ENCODE results near the gene ATXN1.

Gene ATXN1

GRCh38 chr6:16743664-16744210, 17.5 kb downstream of the ATXN1 start:
- DNase-seq (ENCODE audit: low read depth, low spot score) = no peak

- no peak for DNase-seq (ENCODE audit: low read depth, low spot score)
Measured at GRCh38 chr6:16742116-16742515, 19.1 kb downstream of the ATXN1 start.

DNA sequence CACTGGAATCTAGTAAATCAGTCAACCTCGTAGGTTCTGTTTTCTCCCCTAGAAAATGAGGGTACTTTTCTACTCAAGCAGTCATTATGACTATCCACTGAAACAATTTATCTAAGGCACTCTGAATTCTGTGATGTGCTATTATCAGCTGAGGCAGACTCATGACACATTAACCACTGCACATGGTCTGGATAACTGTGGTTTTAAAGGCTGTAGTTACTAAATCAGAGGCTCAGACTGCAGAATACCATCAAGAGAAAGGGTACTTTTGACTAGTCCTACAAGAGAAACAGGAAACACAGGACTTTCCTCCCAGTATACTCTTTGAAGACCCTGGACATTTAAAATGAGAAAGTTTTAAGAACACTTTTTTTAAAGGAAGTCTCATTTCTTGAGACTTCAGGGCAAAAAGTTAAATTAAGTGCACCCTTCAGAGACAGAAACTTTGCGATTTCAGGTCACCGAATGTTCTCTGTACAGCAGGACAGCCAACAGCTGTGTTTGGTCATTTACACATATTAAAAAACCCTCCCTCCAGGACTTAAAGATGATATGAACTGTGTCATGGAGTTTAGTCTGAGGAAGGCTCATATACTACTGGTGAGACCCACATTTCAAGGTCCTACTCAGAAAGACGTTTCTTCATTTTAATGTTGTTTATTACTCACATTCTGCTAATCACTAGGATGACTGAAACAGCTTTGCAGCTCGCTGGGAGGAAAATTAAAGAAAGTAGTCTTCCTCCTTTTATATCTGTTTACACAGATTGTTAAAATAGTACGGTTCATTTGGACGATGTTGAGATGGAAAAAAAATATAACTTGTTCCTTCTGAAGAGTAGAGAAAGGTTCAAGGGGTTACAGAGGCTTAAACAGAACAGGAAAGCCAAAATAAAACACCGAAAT, 19.9 kb downstream of the ATXN1 start:
- no peak for DNase-seq (ENCODE audit: low read depth, low spot score)

GRCh38 chr6:16740097-16740496, 21.2 kb downstream of the ATXN1 start:
- no peak for DNase-seq (ENCODE audit: low read depth, low spot score)

DNA sequence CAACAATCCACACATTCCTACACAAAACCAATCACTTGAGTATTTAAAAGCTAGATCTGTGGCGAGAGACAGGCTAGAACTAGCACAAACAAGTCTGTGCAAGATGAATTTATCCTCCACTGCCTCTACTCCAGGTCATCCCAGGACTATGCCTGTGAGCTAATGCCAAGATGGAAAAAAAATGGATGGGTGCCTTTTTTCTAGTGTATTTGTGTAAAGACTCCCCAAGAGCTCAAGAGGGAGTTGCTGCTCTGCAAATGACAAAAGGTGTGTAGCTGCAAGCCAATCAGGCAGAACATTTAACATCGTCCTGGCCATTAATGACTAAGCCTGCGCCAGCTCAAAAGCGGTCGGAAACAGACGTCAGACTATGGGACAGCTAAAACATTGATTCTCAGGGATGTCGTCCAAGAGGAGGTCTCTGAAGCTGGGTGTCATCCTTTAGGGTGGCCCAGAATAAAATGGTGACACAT, 21.9 kb downstream of the ATXN1 start:
- DNase-seq (ENCODE audit: low read depth, low spot score) = no peak

DNA sequence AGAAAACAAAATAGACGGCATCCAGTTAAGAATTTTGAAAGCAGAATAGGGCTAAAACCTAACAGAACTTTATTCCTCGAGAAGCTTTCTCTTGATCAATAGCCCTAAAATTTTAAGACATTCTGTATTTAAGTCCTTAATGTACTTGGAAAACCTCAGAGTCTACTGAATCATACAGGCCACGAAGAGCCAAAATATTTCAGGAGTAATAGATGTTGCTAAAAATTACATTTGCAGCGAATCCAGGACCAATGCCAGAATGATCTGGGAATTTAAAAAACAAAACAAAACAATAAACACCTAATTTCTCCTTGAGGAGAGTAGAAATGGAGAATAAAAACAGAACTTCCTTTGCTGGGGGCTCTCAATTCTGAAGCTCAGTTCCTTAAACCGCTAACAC, 23.3 kb downstream of the ATXN1 start:
- no peak for DNase-seq (ENCODE audit: low read depth, low spot score)

DNA sequence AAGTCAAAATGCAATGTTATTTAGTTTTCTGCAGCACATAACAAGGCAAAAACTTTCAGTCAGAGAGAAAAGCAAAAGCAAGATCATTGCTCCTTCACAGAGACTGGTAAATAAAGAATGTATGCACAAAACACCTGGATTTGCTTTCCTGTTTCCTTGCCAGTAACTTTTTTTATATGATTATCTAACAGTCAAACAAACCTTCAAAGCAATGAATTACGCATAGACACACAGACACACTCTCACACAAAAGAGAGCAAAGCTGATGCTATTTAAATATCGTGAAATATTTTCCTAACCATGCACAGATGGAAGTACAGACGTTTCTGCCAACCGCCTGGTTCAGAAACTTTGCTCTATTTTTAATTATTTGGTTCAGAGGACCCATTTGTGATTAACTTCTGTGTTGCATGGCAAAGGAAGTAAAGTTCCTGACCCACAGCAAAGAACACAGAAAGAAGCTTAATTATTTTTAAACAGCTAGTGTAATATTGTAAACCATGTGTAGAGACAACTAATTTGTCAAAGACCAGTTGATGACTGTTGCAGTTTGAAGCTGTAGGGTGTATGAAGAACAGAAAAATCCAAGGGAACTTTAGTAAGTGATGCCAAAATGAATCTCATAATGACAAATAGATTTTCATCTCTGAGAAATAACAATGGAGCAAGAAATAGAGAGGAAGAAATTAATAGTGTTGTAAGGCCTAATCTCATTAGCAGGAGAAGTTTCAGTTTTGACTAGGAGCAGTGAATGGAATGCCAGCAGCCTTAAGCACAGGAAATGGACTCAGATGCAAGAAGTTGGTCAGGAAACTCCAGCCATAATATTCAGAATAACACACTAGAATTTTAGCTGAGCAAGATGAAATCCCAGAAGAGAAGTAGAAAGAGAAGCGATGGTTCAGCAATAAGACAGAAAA, 24.1 kb downstream of the ATXN1 start:
- no peak for DNase-seq (ENCODE audit: low read depth, low spot score)

- DNase-seq (ENCODE audit: low read depth, low spot score) = no peak
Measured at GRCh38 chr6:16735014-16735413, 26.2 kb downstream of the ATXN1 start.

GRCh38 chr6:16733085-16733484, 28.2 kb downstream of the ATXN1 start:
- DNase-seq (ENCODE audit: low read depth, low spot score) = no peak

GRCh38 chr6:16731478-16732051, 29.7 kb downstream of the ATXN1 start:
- DNase-seq (ENCODE audit: low read depth, low spot score) = no peak

GRCh38 chr6:16730738-16731477, 30.4 kb downstream of the ATXN1 start:
- no peak for DNase-seq (ENCODE audit: low read depth, low spot score)

- no peak for DNase-seq (ENCODE audit: low read depth, low spot score)
Measured at GRCh38 chr6:16729744-16730143, 31.5 kb downstream of the ATXN1 start.

DNA sequence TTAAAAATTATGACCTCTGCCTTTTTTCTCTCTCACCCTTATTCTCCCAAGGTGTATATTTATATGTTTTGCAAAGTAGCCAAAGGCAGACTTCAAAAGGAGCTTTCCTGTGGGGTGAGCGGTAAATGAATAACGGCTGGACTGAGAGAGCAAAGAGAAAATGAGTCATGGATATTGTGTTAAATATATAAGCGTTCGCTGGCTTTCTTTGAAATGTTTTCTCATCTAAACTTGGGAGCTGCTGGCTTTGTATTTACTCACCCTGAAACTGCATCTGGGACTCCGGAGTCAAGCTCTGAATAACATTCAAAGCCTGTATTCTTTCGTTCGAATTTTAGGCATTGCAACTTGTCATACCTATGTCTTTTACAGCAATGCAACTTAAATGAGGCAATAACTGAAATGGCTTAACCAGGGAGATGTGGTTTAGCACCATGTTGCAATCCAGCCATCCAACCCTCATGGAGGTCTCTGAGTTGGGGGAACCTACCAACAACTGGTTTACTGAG, 32.0 kb downstream of the ATXN1 start:
- DNase-seq (ENCODE audit: low read depth, low spot score) = no peak

- DNase-seq (ENCODE audit: low read depth, low spot score) = no peak
Measured at GRCh38 chr6:16728513-16729182, 32.6 kb downstream of the ATXN1 start.

GRCh38 chr6:16727996-16728395, 33.3 kb downstream of the ATXN1 start:
- DNase-seq (ENCODE audit: low read depth, low spot score) = no peak

DNA sequence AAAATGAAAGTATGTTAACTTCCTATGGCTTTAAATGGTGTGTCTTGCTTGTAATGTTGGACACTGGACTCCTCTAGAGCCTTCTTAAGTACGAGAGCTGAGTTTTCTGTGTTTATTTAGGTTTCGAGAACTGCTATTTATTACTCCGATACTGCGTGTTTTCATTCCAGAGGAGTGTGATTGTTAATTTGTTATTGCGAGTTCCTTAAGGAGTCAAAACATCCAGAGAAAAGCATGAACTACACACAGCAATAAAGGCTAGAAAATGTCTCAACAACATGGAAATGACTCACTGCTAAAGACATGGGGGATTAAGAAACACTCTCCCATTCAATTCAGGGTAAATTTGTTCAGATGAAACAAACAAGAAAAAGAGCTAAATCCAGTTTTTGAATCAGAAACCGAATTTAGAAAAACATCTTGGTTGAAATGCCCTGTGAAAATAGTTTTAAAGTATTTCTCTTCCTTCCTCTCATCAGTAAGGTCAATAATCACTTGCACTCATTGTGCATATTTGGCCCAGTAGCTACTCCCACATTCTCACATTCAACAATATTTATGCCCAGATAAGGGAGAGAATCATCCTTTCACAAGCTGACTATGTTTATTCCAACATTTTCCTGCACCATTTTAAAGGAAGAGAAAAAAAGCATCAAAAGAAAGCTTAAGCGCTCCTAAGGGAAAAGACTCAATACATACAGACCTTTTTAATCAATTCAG, 36.0 kb downstream of the ATXN1 start:
- DNase-seq (ENCODE audit: low read depth, low spot score) = no peak

- DNase-seq (ENCODE audit: low read depth, low spot score) = peak; percentile 38
Measured at GRCh38 chr6:16723826-16724225, 37.4 kb downstream of the ATXN1 start.

DNA sequence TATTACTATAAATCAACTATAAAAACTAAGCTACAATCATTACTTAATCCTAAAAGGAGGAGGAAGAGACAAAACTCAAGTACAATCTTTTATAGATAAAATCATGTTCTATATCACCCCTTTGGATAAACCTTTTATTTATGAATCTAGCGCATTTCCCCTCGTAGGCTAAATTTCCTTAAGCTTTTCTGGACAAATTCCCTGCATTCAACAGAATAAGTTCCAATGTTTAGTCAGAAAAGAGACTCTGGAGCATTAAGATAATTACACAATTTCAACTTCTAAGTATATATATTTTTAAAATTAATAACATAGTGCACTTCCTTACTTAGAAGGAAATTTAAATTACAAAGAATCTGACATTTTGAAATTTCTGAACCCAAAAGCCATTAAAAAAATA, 37.9 kb downstream of the ATXN1 start:
- no peak for DNase-seq (ENCODE audit: low read depth, low spot score)

DNA sequence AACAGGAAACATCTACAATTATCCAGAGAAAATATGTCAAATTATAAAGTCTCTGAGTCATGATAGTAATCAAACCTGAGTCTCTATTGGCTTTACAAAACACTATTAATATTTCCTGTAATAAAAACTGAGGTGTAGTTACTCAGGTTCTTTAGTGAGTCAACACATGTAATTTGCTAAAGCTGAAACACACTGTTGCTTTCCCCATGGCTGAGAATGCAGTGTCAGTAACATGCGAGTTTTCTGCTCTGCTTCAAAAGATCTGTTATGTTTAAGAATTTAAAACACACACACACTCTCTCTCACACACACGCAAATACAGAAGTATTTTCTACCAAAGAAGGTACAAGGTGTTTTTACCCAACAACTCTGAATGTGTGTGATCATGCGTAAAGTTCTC, 38.6 kb downstream of the ATXN1 start:
- DNase-seq (ENCODE audit: low read depth, low spot score) = no peak

GRCh38 chr6:16721977-16722376, 39.3 kb downstream of the ATXN1 start:
- DNase-seq (ENCODE audit: low read depth, low spot score) = no peak

All from iPS DF 19.7 (cell line).